GM21723 (cell line): ENCODE results near the gene SMAD3.
"Not testable (repeated sequence)": the region's sequence is repeated elsewhere in the genome, so short reads cannot be mapped to it uniquely, and the experiment has no call there.

Source experiments
- ATAC-seq: cut with Tn5 transposase; IDR thresholded peaks from one replicate; pipeline ENCODE4 v1.9.1; 2021; ENCODE audit warnings: mild to moderate bottlenecking, moderate library complexity; ENCODE audit not compliant: unreplicated experiment

SMAD3 gene

GRCh38 chr15:67065531-67066005 lies at the start of gene SMAD3:
TSS of gene SMAD3 (plus strand) at chr15:67065602. CDS start at chr15:67066155, 553 bp downstream.
- ATAC-seq = peak; percentile 65

GRCh38 chr15:67017311-67017710 lies 48.1 kb upstream of the SMAD3 start:
- no peak for ATAC-seq

GRCh38 chr15:67018026-67018425 lies 47.4 kb upstream of the SMAD3 start:
- no peak for ATAC-seq

- no peak for ATAC-seq
These were observed 47.0 kb upstream of the SMAD3 start for GRCh38 chr15:67018441-67018840.

- no peak for ATAC-seq
These were observed 46.3 kb upstream of the SMAD3 start for GRCh38 chr15:67019069-67019468.

- no peak for ATAC-seq
These were observed 45.4 kb upstream of the SMAD3 start for GRCh38 chr15:67019884-67020520.

GRCh38 chr15:67020668-67021067 lies 44.7 kb upstream of the SMAD3 start:
- ATAC-seq = not testable (repeated sequence)

- no peak for ATAC-seq
These were observed 43.9 kb upstream of the SMAD3 start for GRCh38 chr15:67021455-67021854.

GRCh38 chr15:67022587-67023105 lies 42.8 kb upstream of the SMAD3 start:
- no peak for ATAC-seq

GRCh38 chr15:67023517-67024313 lies 41.7 kb upstream of the SMAD3 start:
- no peak for ATAC-seq

- ATAC-seq = no peak
These were observed 40.9 kb upstream of the SMAD3 start for GRCh38 chr15:67024314-67024997.

GRCh38 chr15:67024998-67025368 lies 40.4 kb upstream of the SMAD3 start:
- ATAC-seq = no peak

GRCh38 chr15:67025719-67026609 lies 39.4 kb upstream of the SMAD3 start:
- no peak for ATAC-seq

GRCh38 chr15:67026610-67026967 lies 38.8 kb upstream of the SMAD3 start:
- no peak for ATAC-seq

- not testable (repeated sequence) for ATAC-seq
These were observed 37.0 kb upstream of the SMAD3 start for GRCh38 chr15:67028440-67028839.

- ATAC-seq = no peak
These were observed 35.2 kb upstream of the SMAD3 start for GRCh38 chr15:67030036-67030762.

- ATAC-seq = no peak
These were observed 34.1 kb upstream of the SMAD3 start for GRCh38 chr15:67031331-67031730.

GRCh38 chr15:67032608-67033007 lies 32.8 kb upstream of the SMAD3 start:
- ATAC-seq = no peak

GRCh38 chr15:67033012-67033411 lies 32.4 kb upstream of the SMAD3 start:
- ATAC-seq = no peak

- ATAC-seq = no peak
These were observed 31.8 kb upstream of the SMAD3 start for GRCh38 chr15:67033571-67034044.
